Measurements from ENCODE around the gene MRM1.
"Not testable (repeated sequence)": the region's sequence is repeated elsewhere in the genome, so short reads cannot be mapped to it uniquely, and the experiment has no call there.

MRM1 gene

DNA sequence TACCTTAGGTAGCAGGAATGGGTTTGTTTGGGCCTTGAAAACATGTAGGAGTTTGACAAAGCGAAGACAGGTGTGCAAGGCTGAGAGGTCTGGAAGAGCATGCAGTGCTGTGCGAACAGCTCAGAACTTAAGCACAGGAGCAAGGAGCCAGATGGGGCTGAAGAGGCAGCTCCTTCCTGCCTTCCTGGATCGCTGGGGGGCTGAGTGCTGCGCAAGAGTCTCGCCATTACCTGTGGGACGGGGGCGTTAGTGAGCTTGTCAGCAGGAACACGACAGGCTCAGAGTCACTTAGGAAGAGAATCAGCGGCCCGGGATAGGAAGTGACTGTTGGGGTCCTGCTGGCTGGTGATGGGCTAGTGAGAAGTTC is 464 bp upstream of the MRM1 start:
- no peak for DNase-seq (ENCODE audit: low spot score)

DNA sequence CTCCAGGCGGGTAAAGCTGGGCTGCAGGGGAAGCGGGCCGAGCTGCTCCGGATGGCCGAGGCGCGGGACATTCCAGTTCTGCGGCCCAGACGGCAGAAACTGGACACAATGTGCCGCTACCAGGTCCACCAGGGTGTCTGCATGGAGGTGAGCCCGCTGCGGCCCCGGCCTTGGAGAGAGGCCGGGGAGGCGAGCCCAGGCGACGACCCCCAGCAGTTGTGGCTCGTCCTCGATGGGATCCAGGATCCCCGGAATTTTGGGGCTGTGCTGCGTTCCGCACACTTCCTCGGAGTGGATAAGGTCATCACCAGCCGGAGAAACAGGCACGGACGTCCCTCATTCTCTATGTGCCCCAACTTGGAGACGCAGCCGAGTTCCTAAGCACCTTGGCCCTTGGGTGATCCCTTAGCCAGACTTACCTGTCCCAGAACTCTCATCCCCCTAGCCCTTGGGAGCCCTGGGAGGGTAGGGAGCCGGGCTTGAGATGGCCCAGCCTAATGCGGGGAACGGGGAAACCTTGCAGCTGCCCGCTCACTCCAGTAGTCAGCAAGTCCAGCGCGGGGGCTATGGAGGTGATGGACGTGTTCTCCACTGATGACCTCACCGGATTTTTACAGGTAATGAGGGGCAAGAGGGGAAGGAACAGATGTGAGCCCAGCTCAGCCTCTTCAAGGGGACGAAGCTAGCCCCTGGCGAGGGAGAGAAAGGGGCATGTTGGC is 806 bp downstream of the MRM1 start:
- DNase-seq (ENCODE audit: low spot score) = no peak

DNA sequence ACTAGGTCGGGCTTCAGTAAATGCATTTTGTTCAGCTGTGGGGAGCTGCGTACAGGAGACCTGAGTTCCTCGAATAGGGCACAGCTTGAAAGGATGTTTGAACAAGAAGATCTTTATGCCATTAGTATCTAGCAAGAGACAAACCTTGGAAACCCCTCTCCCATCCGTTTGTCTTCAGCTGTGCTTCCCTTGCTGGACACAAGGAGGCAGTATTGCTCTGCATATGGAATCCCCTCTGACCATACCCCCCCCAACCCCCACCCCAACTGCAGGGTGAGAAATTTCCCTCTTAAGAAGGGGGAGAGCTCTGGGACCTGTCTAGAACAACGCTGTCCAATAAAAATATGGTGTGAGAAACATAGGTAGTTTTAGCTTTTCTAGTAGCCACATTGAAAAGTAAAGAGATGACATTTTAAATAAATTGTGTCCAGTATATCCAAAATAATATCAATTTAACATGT is 1.6 kb downstream of the MRM1 start:
- DNase-seq (ENCODE audit: low spot score) = peak; percentile 70

DNA sequence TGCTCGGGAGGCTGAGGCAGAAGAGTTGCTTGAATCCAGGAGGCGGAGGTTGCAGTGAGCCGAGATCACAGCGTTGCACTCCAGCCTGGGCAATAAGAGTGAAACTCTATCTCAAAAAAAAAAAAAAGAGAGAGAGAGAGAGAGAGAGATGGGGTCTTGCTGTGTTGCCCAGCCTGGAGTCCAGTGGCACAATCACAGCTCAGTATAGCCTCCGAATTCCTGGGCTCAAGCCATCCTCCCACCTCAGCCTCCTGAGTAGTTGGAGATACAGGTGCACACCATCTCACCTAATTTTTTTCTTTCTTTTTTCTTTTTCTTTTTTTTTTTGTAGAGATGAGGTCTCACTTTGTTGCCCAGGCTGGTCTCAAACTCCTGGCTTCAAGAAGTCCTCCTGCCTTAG is 3.6 kb downstream of the MRM1 start:
- not testable (repeated sequence) for DNase-seq (ENCODE audit: low spot score)

DNA sequence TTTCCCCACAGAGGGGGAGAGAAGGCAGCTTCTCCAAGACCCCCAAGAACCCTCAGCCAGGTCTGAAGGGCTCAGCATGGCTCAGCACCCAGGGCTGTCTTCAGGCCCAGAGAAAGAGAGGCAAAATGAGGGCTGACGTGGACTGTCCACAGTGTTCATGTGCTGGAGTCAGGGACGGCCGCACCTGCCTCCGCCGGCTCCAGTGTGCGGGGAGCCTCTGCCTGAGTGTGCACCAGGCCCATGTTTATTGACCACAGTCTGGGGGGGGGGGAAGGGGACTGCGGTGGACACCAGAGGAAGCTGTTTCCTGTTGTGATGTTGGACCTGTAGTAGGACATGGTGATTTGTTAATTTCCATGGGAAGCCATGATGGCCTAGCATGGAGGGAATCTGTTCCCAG is 6.9 kb downstream of the MRM1 start:
- DNase-seq (ENCODE audit: low spot score) = no peak

DNA sequence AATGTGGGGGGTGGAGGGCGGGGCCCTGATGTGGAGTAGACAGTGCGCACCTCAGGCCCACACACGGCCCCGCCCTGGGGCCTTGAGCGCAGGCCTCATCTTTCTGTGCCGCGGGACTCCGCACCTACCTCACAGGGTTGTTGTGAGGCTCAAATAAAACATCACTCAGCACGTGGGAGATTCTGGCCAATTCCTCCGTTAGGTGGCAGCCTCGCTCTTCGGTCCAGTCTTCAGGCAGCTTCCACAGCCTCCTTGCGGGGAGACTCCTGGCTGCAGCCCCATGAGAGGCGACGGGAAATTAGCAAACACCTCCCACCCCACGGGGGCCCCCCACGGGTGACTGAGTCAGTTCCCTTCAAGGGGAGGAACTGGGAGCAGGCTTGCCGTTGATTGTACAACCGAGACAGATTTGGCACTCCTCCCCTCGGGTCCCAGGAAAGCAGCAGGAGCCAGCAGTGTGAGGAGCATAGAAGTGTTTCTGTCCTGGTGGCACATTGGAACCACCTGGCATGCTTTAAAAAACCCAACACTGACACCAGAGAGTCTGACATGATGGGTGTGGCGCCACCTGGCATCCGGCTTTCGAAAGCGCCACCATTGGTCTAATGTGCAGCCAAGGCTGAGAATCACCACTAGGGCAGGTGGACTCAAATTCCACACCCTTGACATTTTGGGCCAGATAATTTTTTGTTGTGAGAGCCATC is 7.6 kb downstream of the MRM1 start:
- DNase-seq (ENCODE audit: low spot score) = peak; percentile 74

DNA sequence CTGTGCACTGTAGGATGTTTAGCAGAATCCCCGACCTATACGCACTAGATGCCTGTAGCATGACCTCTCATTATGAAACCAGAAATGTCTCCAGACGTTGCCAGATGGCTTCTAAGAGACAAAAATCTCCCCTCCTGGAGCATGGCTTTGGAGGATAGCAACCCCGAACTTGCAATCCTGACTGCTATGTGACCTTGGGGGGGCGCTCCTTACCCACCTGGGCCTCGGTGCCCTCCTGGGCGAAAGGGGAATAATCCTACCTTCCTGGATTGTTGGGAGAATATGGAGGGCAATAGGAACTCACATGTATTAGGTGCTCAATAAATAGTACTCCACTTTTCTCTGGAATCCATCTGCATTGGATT is 8.1 kb downstream of the MRM1 start:
- DNase-seq (ENCODE audit: low spot score) = no peak

DNA sequence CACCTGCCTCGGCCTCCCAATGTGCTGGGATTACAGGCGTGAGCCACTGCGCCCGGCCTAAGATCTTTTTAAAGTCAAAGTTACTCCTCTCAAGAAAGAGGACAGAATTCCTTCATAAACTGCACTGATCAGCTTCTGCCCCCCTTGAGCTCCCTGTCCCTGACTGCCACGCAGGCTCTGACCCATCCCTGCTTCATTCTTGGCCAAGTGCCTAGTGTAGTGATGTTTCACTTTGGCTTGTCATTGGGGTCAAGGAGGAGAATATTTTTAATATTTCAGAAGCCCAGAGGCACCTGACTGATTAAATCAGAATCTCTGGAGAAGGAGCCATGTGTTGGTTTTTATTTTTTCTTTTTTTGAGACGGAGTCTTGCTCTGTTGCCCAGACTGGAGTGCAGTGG is 9.1 kb downstream of the MRM1 start:
- DNase-seq (ENCODE audit: low spot score) = no peak

DNA sequence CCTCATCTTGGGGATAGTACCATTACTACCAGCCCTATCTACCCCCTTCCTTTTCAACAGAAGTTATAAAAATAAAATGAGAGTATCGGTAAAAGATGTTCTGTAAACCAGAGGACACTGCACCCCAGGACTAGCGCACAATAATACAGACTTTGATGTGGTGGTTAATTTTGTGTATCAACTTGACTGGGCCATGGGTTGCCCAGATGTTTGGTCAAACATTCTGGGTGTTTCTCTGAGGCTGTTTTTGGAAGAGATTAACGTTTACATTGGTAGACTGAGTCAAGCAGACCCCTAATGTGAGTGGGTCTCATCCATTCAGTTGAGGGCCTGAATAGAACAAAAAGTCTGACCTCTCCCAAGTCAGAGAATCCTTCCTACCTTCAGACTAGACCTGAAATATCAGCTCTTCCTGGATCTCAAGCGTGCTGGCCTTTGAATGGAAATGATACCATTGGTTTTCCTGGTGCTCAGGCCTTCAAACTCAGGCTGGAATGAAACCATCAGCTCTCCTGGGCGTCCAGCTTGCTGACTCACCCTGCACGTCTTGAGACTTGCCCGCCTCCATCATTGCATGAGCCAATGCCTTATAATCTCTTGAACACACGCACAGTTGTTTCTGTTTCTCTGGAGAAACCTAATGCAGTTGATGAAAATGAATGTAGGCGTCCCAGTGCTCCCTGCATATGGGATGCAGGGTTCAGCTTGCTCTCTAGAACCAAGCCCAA is 10.1 kb downstream of the MRM1 start:
- peak; percentile 77 for DNase-seq (ENCODE audit: low spot score)

DNA sequence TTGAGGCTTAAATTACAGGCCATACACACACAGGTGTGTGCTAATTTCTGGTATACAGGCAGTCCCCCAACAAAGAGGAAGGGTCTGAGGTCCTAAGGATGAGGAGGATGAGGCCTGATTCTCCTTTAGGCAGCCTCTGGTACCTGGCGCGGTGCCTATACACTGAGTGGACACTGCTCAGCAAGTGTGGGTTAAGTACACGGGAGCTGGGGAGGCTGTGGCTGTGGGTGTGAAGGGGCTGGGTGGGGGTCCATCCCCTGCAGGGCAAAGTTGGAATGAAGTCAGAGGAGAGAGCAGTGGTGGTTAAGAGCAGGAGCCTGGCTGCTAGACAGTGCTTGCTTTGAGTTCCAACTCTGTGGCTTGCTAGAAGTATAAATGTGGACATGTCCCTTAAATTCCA is 10.9 kb downstream of the MRM1 start:
- DNase-seq (ENCODE audit: low spot score) = no peak

DNA sequence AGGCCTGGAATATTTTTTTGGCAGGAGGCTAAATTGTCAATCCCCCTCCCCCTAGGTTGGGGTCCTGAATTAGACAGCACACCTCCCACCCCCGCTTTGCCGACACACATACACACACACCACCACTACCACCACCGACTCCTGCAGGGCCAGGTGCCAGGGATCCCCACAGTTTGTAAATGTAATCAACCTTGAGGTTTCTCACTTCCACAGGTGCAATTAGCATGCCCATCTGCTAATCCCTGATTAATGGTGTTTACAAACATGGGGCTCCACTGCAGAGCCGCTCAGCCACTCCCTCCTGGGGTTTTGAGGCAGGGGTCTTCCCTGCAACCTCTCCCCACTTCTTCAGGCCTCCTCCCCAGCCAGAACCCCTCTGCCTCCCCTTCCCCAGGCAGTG is 11.8 kb downstream of the MRM1 start:
- no peak for DNase-seq (ENCODE audit: low spot score)

DNA sequence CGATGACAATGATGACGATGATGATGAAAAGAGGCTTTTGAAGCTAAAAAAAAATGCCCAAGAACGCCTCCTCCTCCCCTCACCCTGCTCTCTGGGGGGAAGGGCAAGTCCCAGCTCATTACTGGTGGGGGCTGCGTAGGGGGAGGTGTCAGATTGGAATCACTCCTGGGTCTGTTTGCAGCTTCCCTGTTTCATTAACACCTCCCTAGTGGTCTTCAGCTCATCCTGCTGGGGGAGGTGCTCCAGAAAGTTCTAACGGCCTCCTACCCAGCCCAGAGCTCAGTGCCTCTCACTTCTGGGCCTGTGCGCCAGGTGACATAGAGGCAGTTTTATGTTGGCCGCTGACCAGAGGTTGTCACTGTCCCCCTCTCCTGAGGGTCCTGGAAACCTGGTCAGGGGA is 12.7 kb downstream of the MRM1 start:
- no peak for DNase-seq (ENCODE audit: low spot score)

DNA sequence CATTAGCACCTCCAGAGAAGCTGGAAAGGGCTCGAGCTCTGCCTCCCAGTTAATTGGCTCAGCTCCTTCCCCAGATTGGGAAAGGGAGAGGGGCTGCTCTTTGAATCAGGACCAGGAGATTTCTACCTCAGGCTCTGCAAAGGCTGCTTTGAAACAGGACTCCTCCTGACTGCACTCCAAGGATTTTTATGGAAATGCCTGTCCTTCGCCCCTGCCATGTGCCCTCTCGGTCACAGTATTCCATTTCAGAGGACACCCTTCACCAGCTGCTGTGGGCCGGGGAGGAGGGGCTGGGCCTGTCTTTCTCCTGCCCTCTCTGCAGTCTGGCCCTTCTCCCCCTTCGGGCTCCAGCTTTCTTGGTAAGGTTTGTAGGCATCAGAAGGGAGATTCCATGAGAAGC is 13.6 kb downstream of the MRM1 start:
- no peak for DNase-seq (ENCODE audit: low spot score)

DNA sequence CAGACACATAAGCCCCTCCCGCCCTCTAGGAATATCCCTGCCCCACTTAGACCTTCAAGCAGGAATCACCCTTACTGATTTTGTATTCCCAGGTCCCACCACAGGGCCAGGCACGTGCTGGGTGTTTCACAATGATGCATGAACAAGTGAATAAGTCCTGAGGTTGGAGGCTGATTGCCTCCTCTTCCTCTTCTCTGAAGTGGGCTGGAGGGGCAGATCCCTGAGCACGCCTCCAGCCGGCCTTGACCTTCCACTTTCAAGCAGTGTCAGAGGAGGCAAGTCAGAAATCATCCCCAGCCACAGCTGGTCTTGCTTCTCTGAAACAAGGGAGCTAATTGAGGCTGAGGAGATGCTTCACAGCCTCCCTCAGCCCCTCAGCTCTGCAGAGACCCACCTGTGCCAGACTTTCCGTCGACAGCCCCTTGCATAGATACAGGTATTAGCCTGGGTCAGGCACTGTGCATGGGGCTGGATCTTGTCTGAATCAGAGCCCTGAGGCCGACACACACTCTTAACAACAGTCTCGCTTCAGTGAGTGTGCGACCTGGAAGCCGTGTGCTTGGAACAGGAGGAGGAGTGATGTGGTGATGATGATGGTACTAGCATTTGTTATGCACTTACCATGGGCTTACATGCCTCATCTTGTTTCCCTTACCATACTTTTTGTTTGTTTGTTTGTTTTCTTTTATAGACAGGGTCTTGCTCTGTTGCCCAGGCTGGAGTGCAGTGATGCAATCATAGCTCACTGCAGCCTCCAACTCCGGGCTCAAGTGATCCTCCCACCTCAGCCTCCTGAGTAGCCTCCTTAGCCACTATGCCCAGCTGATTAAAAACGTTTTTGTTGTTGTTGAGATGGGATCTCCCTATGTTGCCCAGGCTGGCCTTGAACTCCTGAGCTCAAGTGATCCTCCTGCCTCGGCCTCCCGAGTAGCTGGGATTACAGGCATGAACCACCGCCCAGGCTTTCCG is 15.0 kb downstream of the MRM1 start:
- DNase-seq (ENCODE audit: low spot score) = no peak

DNA sequence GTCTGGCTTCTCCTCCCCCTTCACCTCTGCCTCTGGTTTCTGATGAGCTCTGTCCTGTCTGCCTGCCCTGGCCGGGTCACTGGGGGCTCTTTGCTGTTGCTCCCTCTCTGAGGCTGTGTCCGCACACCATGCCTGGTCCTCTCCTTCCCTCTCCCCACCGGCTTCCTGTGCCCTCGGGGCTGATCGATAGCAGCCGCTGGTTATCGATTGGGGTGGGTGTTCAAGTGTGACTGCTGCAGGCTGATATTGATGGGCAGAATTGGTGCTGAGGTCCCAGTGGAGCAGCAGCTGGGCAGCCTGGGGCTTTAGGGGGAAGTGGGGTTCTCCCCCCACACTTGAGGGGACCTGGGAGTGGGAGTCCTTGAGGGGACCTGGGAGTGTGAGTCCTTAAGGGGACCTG is 16.4 kb downstream of the MRM1 start:
- no peak for DNase-seq (ENCODE audit: low spot score)

DNA sequence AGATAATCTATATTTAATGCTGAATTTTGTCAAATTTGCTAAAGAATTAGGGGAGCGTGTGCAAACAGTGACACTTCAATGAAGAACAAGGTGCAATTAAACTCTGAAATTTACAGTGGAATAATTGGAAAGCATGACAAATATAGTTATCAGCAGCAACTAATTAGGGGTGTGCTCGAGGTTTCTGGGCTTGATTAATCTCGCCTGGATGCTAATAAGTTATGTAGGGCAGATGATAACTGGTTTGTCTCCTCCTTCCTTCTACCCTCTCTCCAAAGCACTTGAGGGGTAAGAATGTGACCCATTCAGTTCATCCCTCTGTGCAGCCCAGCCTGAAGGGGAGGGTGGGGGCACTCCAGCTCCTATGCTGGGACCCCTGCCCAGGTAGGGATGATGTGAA is 21.9 kb downstream of the MRM1 start:
- DNase-seq (ENCODE audit: low spot score) = no peak

DNA sequence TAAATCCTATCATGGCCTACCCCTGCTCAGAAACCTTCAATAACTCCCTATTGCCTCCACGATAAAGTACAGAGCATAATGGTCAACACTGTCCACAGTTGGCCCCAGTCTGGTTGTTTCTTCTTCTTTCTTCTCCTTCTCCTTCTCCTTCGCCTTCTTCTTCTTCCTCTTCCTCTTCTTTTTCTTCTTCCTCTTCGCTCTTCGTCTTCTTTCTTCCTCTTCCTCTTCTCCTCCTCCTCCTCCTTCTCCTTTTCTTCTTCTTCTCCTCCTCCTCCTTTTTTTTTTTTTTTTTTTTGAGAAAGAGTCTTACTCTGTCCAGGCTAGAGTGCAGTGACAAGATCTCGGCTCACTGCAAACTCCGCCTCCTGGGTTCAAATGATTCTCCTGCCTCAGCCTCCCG is 23.8 kb downstream of the MRM1 start:
- no peak for DNase-seq (ENCODE audit: low spot score)

DNA sequence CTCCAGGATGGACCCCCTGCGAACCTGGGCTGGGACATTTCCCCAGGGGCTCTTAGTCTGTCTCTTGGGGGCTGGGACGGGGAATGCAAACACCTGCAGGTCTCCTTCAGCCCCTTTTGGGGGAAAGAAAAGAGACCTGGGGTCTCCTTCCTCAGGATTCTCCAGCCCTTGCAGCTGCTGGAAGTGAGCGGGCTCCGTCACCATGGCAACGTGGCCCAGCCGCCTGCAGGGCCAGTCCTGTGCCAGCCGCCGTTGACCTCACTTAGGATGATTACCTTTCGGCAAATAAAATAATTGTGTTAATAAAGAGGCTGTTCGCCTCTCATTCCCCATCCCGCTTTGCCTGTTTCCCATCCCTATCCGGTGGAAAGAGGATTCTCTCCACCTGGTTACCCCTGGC is 25.7 kb downstream of the MRM1 start:
- DNase-seq (ENCODE audit: low spot score) = no peak

DNA sequence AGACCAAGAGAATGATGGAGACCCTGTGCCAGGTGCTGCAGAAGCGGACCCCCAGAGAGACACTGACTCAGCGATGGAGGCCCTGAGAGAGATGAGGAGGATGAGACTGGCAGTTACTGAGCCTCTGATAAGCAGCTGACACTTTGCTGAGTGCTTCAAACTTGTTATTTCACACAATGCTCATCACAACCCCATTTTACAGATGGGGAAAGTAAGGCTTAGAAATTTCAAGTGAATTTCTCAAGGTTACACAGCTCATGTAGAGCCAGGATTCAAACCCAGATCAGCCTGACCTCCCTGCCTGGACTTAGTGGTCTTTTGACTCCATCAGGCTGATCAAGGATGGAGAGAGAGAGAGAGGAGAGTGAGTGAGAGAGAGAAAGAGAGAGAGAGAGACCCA is 27.2 kb downstream of the MRM1 start:
- DNase-seq (ENCODE audit: low spot score) = no peak

DNA sequence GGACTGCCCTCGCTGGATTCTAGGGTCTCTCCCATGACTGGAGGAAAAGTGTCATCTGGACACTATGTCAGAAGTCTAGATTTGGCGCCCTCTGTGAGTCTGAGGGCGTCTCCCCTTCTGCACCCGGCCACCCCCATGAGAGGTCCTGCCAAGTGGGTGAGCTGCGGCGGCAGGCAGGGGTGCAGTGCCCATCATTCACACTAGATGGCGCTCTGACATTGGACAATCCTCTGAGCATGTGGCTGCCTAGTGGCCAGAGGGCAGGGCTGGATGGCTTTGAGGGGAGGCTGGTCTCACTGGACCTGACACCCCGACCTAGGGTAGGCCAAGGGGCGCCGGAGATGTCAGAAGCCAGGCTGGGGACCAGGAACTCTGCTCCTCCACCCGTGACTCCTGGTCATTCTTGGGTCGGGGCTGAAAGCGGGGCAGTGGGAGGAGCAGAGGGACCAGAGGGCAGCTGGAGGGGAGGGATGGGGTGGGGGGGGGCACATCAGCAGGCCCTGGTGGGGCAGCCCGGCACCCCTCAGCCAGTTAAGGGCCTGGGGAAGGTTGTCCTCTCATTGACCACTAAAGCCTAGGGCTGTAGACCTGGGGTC is 28.0 kb downstream of the MRM1 start:
- peak; percentile 88 for DNase-seq (ENCODE audit: low spot score)

DNA sequence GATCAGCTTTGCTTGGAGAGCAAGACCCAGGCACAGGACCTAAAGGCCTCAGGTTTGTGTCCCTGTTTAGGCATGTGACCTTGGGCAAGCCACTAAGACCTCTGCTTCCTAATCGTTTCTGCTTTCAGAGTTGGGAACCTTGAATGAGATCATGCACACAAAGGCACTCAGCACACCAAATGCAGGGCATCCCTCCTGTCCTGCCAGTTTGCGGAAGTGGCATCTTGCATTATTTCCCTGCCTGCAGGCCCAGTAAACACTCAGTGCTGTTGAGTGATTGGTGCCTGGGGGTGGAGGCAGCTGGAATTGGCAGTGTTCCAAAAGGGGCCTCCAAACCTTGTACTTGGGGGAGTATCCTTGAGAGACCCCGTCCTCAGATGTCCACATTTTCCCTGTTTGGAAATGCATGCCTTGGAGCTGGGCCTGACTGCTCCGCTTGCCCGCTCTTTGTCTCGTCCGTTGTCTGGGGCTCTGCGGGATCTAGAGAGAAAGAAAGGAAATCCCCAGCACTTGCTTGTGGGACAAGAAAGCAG is 28.7 kb downstream of the MRM1 start:
- DNase-seq (ENCODE audit: low spot score) = no peak

DNA sequence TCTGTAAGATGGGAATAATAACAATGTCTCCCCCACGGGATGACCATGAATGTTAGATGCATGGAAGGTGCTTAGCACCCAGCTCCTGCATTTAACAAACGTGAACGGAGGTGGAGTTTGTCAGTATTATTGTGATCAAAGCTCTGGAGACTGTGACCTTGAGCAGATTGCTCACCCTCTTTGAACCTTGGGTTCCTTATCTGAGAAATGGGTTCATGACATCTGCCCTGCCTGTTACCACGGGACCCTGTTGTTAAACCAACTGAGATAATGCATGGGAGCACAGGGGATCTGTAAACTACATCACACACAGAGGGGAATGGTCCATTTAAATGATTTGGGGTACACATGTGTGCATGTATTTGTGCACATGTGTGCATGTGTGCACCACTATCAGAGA is 29.6 kb downstream of the MRM1 start:
- DNase-seq (ENCODE audit: low spot score) = no peak

Data from AG08395 (cell line).